CD4-positive, alpha-beta memory T cell (primary cell): ENCODE data around the gene ASB18. TPM values are rescaled to one million over a fixed set of nuclear protein-coding genes. Genes with fewer than 3 reads are reported as not detected.

Experiments
- CTCF ChIA-PET: fragments of 350-600 bp; sonication (Branson Sonifier 250); formaldehyde crosslinking; loops from one replicate; lab custom pipeline; 2021; ENCODE audit warnings: inconsistent platforms; ENCODE audit not compliant: partially characterized antibody; lab: Charles Lee
- POLR2A ChIA-PET: fragments of 350-600 bp; sonication (Branson Sonifier 250); formaldehyde crosslinking; loops from one replicate; lab custom pipeline; 2021; ENCODE audit not compliant: partially characterized antibody; lab: Charles Lee
- DNase-seq, 5 donors: peaks; one replicate each; pipeline versions ENCODE4 v3.0.0 to v3.0.0-alpha.2; 2020 to 2022; ENCODE audit warnings: mixed read lengths in 1 of 5
- H3K27ac ChIP-seq: one replicate; pipeline ENCODE4 v1.7.0; 2013; ENCODE audit warnings: low read depth, low read length
- H3K27me3 ChIP-seq: 2 replicates; pipeline ENCODE4 v1.7.0; 2013; ENCODE audit warnings: mild to moderate bottlenecking, low read length, moderate library complexity; ENCODE audit not compliant: insufficient read depth
- H3K36me3 ChIP-seq: 2 replicates; pipeline ENCODE4 v1.7.0; 2013; ENCODE audit warnings: mild to moderate bottlenecking, low read length, moderate library complexity; ENCODE audit not compliant: insufficient read depth
- H3K4me1 ChIP-seq: 2 replicates; pipeline ENCODE4 v1.7.0; 2013; ENCODE audit warnings: mild to moderate bottlenecking, low read length, moderate library complexity; ENCODE audit not compliant: insufficient read depth
- H3K4me3 ChIP-seq, 2 donors: one replicate each; pipeline ENCODE4 v1.7.0; 2013; ENCODE audit warnings: low read length in 2 of 2, mild to moderate bottlenecking in 1 of 2
- H3K9me3 ChIP-seq, 2 donors: one replicate each; pipeline ENCODE4 v1.7.0; 2013; ENCODE audit warnings: low read length in 2 of 2, control low read depth in 1 of 2; ENCODE audit not compliant: control insufficient read depth in 1 of 2
- H3K27ac Mint-ChIP-seq, 7 donors: one replicate each; pipeline ENCODE4 v1.8.0; 2020 to 2021; ENCODE audit warnings: mixed read lengths in 7 of 7, mild to moderate bottlenecking in 6 of 7, inconsistent platforms in 3 of 7, moderate library complexity in 3 of 7
- H3K27me3 Mint-ChIP-seq, 2 donors: one replicate each; pipeline ENCODE4 v1.8.0; 2020 to 2021; ENCODE audit warnings: mixed read lengths in 2 of 2
- H3K36me3 Mint-ChIP-seq, 2 donors: one replicate each; pipeline ENCODE4 v1.8.0; 2020 to 2021; ENCODE audit warnings: mixed read lengths in 2 of 2, inconsistent platforms in 1 of 2, mild to moderate bottlenecking in 1 of 2
- H3K4me1 Mint-ChIP-seq, 4 donors: one replicate each; pipeline ENCODE4 v1.8.0; 2020 to 2021; ENCODE audit warnings: mixed read lengths in 4 of 4, mild to moderate bottlenecking in 1 of 4
- H3K4me3 Mint-ChIP-seq, 8 donors: one replicate each; pipeline ENCODE4 v1.8.0; 2020 to 2021; ENCODE audit warnings: mixed read lengths in 8 of 8, mild to moderate bottlenecking in 7 of 8, moderate library complexity in 6 of 8, inconsistent platforms in 3 of 8
- H3K9me3 Mint-ChIP-seq, 8 donors: one replicate each; pipeline ENCODE4 v1.8.0; 2020 to 2021; ENCODE audit warnings: mixed read lengths in 8 of 8, mild to moderate bottlenecking in 5 of 8, inconsistent platforms in 3 of 8, moderate library complexity in 1 of 8
- intact Hi-C: fragments of 100-400 bp; cut with micrococcal nuclease; formaldehyde crosslinking; loops from one replicate; pipeline ENCODE4 v1.15.1; 2023
- polyA plus RNA-seq, 2 donors: library from polyadenylated mRNA; unstranded; fragments of 300-500 nt; fragmentation: Illumina TruSeq; gene quantifications; one replicate each; pipeline ENCODE4 v1.2.3, GENCODE V29; 2021
- total RNA-seq, 2 experiments: library from RNA; stranded (reverse); gene quantifications; one replicate each; pipeline ENCODE4 v1.2.3, GENCODE V29; 2021

ASB18 gene
- total and polyA plus RNA-seq, 4 experiments from 2014 or later: not detected

- H3K27me3 Mint-ChIP-seq: peaks cover 47 to 52% of the 10 kb centered on the region in 2 donors
- Histone ChIP-seq H3K27ac (no peak overlapping the region), H3K4me1 (peaks cover 14% of the 10 kb centered on the region), H3K36me3 (no peaks in the 10 kb centered on the region), H3K4me3 (no peak overlapping the region), H3K9me3 (no peaks in the 10 kb centered on the region), H3K27me3 (peaks cover 41% of the 10 kb centered on the region)
- DNase-seq: no peak
- intact Hi-C loops: no loop called here
- H3K9me3 Mint-ChIP-seq: peaks cover 0 to 3% (median 0%) of the 10 kb centered on the region in 8 donors
- H3K36me3 Mint-ChIP-seq: no peaks in the 10 kb centered on the region
- no peak overlapping the region for H3K27ac Mint-ChIP-seq
- H3K4me3 Mint-ChIP-seq: peak overlapping the region in 4 of 8 donors; percentile 16 to 38 (median 30)
- peaks cover 0 to 23% (median 7%) of the 10 kb centered on the region in 4 donors for H3K4me1 Mint-ChIP-seq
- ChIA-PET CTCF (interaction anchor here (0.7 to 2.4 kb wide), 6 partner anchors 9 to 432 kb away, joined by 3 to 17 read pairs (median 5); no protein-coding TSS in a partner anchor), POLR2A (no interaction called here)
Observed at GRCh38 chr2:236178890-236179235, 85.3 kb downstream of the ASB18 start.

- Histone ChIP-seq H3K9me3 (no peaks in the 10 kb centered on the region), H3K27me3 (peaks cover 42% of the 10 kb centered on the region), H3K4me3 (no peak overlapping the region), H3K36me3 (no peaks in the 10 kb centered on the region), H3K27ac (no peak overlapping the region), H3K4me1 (peaks cover 14% of the 10 kb centered on the region)
- H3K4me3 Mint-ChIP-seq: peak overlapping the region in 7 of 8 donors; percentile 5 to 78 (median 39)
- peak in 1 of 5 donors; percentile 5 for DNase-seq
- no peaks in the 10 kb centered on the region for H3K36me3 Mint-ChIP-seq
- ChIA-PET POLR2A (no interaction called here), CTCF (interaction anchor here (0.7 to 2.4 kb wide), 6 partner anchors 10 to 412 kb away, joined by 3 to 17 read pairs (median 5); no protein-coding TSS in a partner anchor)
- peaks cover 0 to 24% (median 7%) of the 10 kb centered on the region in 4 donors for H3K4me1 Mint-ChIP-seq
- H3K9me3 Mint-ChIP-seq: peaks cover 0 to 2% (median 0%) of the 10 kb centered on the region in 8 donors
- intact Hi-C loops: no loop called here
- no peak overlapping the region for H3K27ac Mint-ChIP-seq
- peaks cover 48 to 54% of the 10 kb centered on the region in 2 donors for H3K27me3 Mint-ChIP-seq
Observed at GRCh38 chr2:236177967-236178889, 86.0 kb downstream of the ASB18 start.

- ChIA-PET POLR2A (no interaction called here), CTCF (interaction anchor here (1.1 to 2.4 kb wide), 4 partner anchors 10 to 412 kb away, joined by 4 to 17 read pairs (median 6); no protein-coding TSS in a partner anchor)
- Histone ChIP-seq H3K4me1 (peaks cover 14% of the 10 kb centered on the region), H3K4me3 (no peak overlapping the region), H3K27me3 (peaks cover 42% of the 10 kb centered on the region), H3K27ac (no peak overlapping the region), H3K36me3 (no peaks in the 10 kb centered on the region), H3K9me3 (no peaks in the 10 kb centered on the region)
- H3K36me3 Mint-ChIP-seq: no peaks in the 10 kb centered on the region
- no peak for DNase-seq
- intact Hi-C loops: no loop called here
- no peak overlapping the region for H3K27ac Mint-ChIP-seq
- peaks cover 0 to 2% (median 0%) of the 10 kb centered on the region in 8 donors for H3K9me3 Mint-ChIP-seq
- H3K27me3 Mint-ChIP-seq: peaks cover 44 to 54% of the 10 kb centered on the region in 2 donors
- H3K4me1 Mint-ChIP-seq: peaks cover 0 to 24% (median 7%) of the 10 kb centered on the region in 4 donors
- peak overlapping the region in 1 of 8 donors; percentile 36 for H3K4me3 Mint-ChIP-seq
Observed at GRCh38 chr2:236177604-236177966, 86.6 kb downstream of the ASB18 start.

- no peak overlapping the region for H3K27ac ChIP-seq
- H3K4me1 Mint-ChIP-seq: peaks cover 0 to 24% (median 9%) of the 10 kb centered on the region in 4 donors
- intact Hi-C loops: no loop called here
- H3K4me1 ChIP-seq: peaks cover 14% of the 10 kb centered on the region
- no peak overlapping the region for H3K4me3 Mint-ChIP-seq
- peaks cover 0 to 2% (median 0%) of the 10 kb centered on the region in 8 donors for H3K9me3 Mint-ChIP-seq
- CTCF ChIA-PET: interaction anchor here (2.4 kb wide), 1 partner anchor 397 kb away, joined by 17 read pairs; no protein-coding TSS in a partner anchor
- POLR2A ChIA-PET: no interaction called here
- peaks cover 42% of the 10 kb centered on the region for H3K27me3 ChIP-seq
- H3K27ac Mint-ChIP-seq: no peak overlapping the region
- H3K4me3 ChIP-seq: no peak overlapping the region
- H3K36me3 Mint-ChIP-seq: no peaks in the 10 kb centered on the region
- DNase-seq: no peak
- H3K27me3 Mint-ChIP-seq: peaks cover 49 to 57% of the 10 kb centered on the region in 2 donors
- H3K9me3 ChIP-seq: no peaks in the 10 kb centered on the region
- H3K36me3 ChIP-seq: no peaks in the 10 kb centered on the region
Observed at GRCh38 chr2:236176951-236177350, 87.3 kb downstream of the ASB18 start.

GRCh38 chr2:236176417-236176816, 87.8 kb downstream of the ASB18 start:
- no peaks in the 10 kb centered on the region for H3K9me3 ChIP-seq
- ChIA-PET POLR2A (no interaction called here), CTCF (interaction anchor here (0.7 to 1.5 kb wide), 3 partner anchors 11 to 397 kb away, joined by 3 to 4 read pairs (median 4); no protein-coding TSS in a partner anchor)
- Mint-ChIP-seq H3K27me3 (peaks cover 47 to 59% of the 10 kb centered on the region in 2 donors), H3K36me3 (no peaks in the 10 kb centered on the region), H3K27ac (no peak overlapping the region), H3K9me3 (peaks cover 0 to 3% (median 0%) of the 10 kb centered on the region in 8 donors), H3K4me1 (peaks cover 0 to 24% (median 9%) of the 10 kb centered on the region in 4 donors), H3K4me3 (peak overlapping the region in 2 of 8 donors; percentile 39 to 55)
- H3K36me3 ChIP-seq: no peaks in the 10 kb centered on the region
- DNase-seq: no peak
- no peak overlapping the region for H3K4me3 ChIP-seq
- H3K27me3 ChIP-seq: peaks cover 41% of the 10 kb centered on the region
- intact Hi-C loops: no loop called here
- H3K4me1 ChIP-seq: peaks cover 14% of the 10 kb centered on the region
- H3K27ac ChIP-seq: no peak overlapping the region

GRCh38 chr2:236175548-236176150, 88.6 kb downstream of the ASB18 start:
- peaks cover 33% of the 10 kb centered on the region for H3K27me3 ChIP-seq
- intact Hi-C loops: no loop called here
- no peaks in the 10 kb centered on the region for H3K9me3 ChIP-seq
- ChIA-PET CTCF (interaction anchor here (0.7 to 1.5 kb wide), 3 partner anchors 12 to 396 kb away, joined by 3 to 4 read pairs (median 4); no protein-coding TSS in a partner anchor), POLR2A (no interaction called here)
- no peak overlapping the region for H3K4me3 ChIP-seq
- peak overlapping the region in 1 of 7 donors; percentile 34 for H3K27ac Mint-ChIP-seq
- H3K27ac ChIP-seq: no peak overlapping the region
- DNase-seq: no peak
- H3K36me3 ChIP-seq: no peaks in the 10 kb centered on the region
- H3K4me1 ChIP-seq: peaks cover 14% of the 10 kb centered on the region
- H3K36me3 Mint-ChIP-seq: no peaks in the 10 kb centered on the region
- H3K27me3 Mint-ChIP-seq: peaks cover 50 to 58% of the 10 kb centered on the region in 2 donors
- H3K9me3 Mint-ChIP-seq: peaks cover 0 to 3% (median 0%) of the 10 kb centered on the region in 8 donors
- peaks cover 3 to 27% (median 10%) of the 10 kb centered on the region in 4 donors for H3K4me1 Mint-ChIP-seq
- peak overlapping the region in 1 of 8 donors; percentile 18 for H3K4me3 Mint-ChIP-seq
